GM21737 (cell line): Measurements from ENCODE around the gene RNF157.

Experiments used
- ATAC-seq: cut with Tn5 transposase; IDR thresholded peaks from one replicate; pipeline ENCODE4 v1.9.1; 2021; ENCODE audit warnings: mild to moderate bottlenecking, moderate library complexity; ENCODE audit not compliant: unreplicated experiment

Gene RNF157

DNA sequence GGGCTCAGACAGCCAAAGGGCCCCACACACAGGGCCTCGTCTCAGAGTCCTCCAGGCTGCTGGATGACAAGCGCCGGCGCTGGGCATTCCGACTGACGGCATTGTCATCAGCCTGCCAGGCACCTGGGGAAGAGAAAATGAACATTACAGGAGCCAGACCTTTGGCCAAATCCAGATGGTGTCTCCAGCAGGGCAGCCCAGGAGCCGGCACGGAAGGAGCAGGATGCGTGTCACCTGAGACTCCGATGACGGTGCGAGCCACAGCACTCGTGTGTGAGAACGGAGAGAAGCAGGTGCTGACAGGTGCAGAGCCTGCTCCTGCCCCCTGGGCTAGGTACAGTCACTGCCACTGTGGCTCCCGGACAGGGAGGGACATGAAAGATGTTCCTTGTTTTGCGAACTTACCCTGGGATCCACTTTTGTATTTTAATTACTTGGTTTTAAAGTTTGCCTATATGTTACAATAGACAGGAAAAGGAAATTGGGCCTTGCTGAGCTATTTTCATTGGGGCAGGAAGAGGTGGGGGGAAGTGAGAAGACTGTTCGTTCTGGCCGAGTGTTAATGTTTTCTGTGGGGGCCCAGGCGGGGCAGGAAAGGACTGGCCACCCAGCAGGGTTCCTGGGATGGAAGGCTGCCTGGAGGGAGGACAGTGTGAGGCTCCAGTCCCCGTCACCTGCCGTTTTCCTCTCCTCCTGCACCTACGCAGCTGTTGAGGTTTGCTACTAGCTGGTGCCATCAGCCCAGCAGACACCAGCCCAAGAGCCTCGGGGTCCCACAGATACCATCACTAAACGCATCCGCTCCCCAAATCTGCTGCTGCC lies 94.9 kb downstream of the RNF157 start:
- ATAC-seq = no peak

DNA sequence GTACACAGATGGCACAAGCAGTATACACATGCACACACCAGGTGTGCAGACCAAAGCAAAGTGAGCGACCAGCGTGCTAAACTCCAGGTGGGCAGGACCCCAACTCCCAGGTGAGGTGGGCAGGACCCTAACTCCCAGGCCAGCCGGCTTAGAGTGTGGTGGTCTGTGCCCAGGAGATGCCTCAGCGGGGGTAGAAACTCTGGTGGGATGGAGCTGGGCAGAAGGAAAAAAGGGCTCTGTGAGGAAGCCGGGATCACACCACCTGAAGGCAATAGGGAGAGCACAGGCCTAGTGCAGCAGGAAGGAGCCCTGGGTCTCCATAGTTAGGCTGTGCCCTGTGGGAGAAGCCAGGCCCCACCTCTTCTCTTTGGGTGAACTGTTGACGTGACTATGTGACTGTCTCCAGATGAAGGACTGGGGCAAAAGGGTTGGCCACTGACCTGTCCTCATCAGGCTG lies 97.7 kb downstream of the RNF157 start:
- no peak for ATAC-seq

DNA sequence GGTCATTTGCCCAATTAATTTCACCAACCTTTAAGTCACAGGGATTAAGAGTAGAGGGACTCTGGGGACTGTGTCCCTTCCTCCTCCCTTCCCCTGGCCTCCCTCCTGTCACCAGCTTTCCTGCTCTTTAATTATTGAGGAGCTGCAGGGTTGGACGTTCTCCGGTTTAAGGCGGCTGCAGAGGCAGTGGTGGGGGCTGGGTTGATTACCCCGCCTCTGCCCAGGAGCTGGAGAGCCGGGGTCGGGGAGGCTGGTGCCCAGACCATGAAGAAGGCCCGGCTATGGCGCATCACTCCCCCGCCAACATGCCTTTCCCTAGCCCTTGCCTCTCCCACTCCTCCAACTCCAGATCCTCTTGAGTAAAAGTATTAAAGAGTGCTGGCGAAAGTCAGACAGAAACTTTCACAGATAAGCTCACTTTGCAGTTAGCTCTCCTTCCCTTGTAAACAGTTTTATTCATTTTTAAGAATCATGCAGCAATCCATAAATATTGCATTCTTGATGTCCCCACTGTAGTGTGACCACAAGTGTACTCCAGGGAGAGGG lies 98.2 kb downstream of the RNF157 start:
- ATAC-seq = no peak

DNA sequence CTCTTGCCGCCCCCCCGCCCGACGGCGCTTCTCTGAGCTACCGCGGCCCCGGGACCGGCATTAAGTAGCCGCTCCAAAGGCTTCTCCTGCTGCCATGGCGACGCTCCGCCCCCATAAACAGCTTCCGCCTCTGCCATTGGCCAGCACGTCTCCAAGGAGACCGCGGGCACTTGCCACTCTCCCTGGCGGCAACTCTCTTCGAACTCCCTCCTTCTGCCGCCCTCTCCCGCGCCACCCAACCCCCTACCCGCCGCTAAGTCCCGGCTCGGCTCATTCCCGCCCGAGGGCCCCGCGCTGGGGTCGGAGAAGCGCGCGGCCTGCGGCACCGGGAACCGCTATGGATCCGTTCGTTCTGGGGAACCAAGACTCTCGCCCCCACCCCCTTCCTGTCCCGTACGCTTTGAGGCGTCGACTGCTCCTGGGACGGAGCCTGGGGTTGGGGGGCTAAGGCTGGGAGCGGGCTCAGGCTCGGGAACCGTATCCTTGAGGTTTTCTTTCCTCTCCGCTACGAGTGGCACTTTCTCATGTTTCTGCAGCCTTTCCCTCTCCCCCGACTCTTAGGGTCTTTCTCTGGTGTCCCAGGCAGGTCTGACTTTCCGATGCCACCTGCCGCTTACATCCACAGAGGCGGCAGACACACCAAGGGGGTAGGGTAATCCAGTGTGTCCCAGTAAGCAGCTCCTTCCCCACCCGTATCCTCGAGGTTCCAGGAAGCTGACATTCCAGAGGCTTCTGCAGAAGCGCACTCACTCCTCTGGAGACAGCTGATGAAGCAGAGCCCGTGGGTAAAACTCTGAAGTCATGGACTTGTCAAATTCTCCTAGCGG lies 98.9 kb downstream of the RNF157 start, which contains the start of gene FOXJ1:
FOXJ1 (minus strand) TSS at position 34 of the 827 bp plus-strand sequence. CDS start 850 bp downstream, outside the sequence.
- no peak for ATAC-seq

DNA sequence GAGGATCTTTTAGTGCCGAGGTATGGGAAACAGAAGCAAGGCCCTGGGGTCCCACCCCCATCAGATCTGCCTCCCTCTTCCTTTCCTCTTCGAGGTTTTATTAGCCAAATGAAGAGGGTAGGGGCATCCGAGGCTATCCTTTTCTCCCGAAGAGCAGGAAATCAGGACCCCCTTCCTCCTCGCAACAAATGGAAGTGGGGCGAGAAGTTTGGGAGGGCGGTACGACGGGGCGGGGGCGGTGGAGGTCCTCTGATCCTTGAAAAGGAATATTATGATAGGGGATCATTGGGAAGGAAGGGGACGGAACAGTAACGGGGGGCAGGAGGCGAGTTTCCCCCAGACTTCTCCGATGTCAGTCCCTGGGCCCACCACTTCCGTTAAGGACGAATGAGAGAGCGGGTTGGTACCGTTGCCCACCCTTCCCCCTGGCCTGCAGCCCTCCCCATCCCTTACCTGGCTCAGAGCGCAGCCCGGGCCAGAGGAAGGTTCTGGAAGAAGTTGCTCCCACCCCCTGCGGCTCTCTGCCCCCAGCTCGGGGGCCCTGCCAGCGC lies 99.6 kb downstream of the RNF157 start:
- ATAC-seq = no peak

DNA sequence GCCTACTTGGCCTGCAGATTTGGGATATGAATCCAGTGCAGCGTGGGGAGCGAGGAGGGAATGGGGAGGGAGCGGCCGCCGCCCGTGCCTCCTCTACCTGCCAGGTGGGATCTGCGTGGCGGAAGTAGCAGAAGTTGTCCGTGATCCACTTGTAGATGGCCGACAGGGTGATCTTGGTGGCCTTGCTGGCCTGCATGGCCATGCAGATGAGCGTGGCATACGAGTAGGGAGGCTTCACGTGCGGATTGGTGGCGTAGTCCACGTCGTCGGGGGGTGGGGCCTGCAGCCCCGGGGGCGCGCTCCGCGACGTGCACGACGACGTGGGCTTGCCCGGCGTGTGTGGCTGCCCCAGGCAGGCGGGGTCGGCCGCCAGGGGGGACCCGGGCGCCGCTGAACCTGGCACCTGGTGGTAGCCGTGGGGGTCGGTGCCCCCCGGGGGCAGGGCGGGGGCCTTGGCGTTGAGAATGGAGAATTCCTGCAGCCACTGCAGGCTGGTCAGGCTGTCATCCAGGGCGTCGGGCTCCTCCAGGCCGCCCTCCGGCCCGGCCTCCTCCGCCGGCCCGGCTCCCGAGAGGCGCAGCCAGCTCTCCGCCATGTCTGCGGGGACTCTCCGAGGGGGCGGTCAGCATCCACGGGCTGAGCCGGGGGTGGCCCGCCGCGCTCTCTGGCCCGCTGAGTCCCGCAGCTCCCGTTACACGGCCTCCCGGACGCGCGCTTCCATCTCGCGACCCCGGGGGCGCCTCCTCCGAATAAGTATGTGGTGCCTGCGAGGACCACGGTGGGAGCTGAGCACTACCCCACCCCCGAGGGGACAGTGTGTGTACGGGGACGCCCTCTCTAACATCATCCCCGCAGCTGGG lies 100.3 kb downstream of the RNF157 start:
- ATAC-seq = no peak

DNA sequence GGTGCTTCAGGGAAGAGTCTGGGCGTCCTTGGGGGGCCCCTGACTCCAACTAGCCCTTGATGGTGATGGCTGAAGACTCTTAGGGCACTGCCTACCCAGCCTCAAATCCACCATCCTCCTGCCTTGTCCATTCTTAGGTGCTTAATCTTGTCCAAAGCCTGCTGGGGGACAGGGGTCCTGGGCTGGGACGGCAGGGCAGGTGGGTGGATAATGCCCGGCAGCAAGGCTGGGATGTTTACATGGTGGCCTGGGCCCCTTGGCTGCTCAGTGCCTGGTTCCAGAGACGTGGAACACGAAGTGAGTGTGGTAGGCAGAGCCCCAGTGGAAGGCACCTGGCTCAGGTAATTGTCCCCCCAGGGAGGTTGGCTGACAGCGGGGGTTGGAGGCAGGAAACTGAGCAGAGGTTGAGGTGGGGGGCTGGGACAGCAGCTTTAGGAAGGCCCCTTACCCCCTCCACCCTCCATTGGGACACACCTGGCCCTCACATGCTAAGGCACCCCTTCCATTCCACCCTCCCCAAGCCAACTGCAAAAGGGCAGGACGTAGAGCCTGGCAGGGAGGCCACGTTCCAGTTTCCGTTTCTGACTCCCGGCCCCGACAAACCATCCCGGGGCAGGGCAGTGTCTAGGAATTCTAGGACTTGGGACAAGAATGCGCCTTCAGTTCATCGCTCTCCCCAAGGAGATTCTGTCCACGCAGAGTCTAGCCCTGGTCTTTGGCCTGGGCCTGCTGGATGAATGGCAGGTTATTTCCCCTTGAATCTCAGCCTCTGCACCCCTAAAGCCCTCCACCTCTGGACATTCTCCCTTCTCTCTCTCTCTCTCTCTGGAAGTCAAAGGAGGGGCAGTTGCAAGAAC lies 101.2 kb downstream of the RNF157 start:
- no peak for ATAC-seq

DNA sequence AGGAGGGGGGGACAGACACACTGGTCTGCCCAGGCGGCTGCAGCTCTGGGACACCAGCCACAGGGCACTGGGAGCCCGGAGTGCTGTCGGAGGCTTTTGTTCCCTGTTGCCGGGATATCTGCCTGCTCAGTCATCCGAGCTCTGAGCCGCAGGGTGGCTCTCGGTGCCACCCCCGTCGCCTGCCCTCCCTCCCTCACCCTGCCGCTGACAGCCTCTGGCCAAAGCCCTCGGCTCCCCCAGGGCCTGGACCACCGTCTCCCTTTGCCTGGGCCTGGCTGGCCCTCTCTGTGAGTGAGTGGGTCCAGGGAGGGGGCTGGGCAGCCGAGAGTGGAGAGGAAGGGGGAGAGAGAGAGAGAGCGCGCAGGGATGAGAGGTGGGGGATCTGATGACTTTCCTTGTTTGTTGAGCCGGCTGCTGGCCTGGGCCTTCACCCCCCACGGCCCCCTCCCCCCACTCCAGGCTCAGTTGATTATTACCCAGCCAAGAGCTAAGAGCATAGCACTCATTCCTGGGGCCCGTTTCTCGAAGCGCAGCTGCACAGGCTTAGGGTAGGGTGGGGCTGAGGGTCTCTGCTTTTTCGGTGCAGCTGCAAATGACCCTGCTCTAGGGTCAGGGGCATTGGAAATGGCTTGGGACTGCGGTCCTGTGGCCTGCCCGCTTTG lies 101.9 kb downstream of the RNF157 start:
- ATAC-seq = no peak

DNA sequence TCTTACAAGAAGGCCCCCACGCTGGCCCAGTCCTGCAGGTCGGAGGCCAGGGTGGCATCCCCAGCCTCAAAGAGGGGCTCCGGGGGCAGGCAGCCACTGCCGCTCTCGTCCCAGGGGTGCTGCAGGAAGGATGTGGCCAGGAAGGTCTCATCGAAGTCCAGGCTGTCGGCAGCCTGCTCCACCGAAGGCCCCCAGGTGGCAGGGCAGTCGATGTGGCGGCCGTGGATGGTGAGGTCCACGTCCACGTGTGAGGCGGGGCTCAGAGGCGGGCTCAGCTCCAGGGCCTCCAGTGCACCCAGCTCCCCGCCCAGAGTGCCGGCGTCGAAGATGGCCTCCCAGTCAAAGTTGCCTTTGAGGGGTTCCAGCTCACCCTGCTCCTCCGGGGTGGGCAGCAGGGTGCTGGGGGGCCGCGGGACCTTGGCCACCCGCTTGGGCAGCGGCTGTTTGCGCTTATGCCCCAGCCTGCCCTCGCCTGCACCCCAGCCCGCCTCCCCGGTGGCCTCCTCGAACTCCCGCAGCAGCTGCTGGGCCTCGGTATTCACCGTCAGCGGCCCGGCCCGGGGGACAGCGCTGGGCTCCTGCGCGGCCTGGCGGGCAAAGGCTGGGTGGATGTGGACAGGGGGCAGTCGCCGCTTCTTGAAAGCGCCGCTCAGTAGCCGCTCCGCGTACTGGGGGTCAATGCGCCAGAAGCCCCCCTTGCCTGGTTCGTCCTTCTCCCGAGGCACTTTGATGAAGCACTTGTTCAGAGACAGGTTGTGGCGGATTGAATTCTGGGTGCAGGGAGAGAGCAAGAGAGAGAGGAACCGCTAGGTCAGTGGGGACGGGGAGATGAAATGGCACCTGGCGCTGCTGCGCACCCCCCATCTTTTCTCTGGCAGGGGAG lies 102.7 kb downstream of the RNF157 start:
- no peak for ATAC-seq

DNA sequence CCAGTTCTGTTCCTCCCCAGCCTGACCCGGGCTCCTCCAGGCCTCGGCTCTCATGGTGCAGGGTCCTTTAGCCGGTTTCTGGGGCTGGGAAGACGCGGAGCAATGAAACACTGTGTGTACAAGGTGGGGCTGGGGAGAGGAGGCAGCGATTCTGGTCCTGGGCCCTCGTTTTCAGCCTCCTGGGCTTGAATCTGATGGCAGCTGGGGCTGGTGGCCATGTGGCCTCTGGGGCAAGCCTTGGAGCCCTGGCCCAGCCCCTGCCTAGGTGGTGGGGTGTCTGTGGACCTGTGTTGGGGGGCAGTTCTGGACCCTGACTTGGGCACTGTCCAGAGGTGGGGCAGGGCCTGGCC lies 103.3 kb downstream of the RNF157 start:
- no peak for ATAC-seq

DNA sequence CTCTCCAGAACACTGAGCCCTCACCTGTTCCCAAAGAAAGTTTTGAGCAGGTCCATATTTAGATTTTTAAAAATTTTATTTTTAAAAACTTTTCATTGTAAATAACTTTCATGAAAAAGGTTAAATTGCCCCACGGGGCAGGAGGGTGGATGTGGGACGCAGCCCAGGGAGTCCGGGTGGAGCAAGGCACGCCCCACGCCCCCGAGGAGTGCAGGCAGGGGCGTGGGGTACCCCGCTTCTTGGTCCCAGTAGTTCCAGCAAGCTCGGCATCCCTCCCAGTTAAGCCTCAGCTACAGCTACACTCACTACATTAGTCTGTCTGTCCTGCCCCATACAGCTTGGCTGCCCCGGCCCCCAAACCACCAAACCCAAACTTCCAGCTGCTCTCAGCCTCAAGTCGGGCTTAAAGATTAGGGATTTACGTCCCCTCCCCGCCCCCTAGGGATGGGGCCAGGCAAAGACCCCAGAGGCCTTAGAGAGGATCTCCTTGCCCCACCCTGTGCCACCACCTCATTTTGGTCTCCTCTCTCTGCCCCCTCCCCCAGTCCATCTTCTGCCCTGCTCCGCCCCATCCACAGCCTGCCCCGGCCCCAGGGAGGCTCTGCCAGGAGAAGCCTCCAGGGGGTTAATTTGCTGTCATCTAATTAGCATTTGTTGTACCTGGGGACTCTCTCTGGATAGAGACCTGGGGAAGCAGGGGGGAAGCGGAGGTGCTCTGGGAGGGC lies 103.9 kb downstream of the RNF157 start:
- ATAC-seq = no peak

DNA sequence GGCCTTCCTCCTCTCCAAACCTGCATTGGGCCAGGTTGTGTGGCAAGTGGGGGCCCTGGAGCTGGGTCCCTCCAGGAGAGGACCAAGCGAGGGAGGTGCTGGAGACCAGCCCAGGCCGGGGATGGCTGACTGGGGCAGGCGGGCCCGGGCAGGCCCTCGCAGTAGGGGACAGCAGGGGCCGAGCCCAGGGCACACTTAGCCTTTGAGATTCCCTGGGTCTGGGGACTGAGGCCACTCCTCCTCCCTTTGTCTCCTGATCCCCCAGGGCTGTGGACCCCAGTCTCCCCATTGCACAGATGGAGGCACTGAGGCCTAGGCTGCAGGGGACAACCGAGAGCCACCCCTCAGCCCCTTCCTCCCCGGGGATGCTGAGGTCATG lies 104.5 kb downstream of the RNF157 start:
- no peak for ATAC-seq

DNA sequence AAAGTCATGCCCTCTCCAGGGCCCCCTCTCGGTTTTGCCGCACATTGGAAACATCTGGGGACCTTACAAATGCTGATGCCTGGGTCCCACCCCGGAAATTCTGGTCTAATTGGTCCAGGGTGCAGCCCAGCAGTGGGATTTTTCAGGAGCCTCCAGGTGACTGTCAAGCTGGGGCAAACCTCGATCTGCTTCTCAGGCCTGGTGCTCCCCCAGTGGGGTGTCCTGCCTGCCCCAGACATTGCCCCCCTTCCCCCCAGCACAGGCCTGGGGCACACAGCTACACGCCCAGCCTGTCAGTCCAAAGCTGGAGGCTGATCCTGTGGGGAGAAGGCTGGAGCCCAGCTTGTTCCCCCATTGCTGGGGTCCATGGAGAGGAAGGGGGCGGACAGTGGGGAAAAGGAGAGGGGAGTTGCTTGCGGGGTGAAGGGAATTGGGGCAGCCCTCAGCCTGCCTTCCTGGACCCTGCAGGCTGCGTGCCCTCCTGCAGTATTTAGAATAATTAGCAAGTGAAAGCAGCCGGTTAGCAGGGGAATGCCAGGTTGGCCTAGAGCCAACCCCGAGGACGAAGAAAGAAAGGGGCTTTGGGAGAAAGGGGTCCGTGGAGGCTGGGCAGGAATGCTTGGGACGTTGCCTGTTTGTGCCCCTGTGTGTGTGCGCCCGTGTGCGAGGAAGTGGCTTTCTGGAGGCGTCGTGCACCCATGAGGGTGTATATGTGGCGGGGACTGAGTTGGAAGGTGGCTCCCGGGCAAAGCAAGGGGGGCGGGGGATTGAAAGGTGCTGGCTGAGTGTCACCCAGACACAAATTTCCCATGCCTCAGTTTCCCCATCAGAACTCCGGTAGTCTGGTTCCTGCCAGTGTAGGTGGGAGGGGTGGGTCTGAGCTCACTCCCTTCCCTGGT lies 105.1 kb downstream of the RNF157 start:
- no peak for ATAC-seq

DNA sequence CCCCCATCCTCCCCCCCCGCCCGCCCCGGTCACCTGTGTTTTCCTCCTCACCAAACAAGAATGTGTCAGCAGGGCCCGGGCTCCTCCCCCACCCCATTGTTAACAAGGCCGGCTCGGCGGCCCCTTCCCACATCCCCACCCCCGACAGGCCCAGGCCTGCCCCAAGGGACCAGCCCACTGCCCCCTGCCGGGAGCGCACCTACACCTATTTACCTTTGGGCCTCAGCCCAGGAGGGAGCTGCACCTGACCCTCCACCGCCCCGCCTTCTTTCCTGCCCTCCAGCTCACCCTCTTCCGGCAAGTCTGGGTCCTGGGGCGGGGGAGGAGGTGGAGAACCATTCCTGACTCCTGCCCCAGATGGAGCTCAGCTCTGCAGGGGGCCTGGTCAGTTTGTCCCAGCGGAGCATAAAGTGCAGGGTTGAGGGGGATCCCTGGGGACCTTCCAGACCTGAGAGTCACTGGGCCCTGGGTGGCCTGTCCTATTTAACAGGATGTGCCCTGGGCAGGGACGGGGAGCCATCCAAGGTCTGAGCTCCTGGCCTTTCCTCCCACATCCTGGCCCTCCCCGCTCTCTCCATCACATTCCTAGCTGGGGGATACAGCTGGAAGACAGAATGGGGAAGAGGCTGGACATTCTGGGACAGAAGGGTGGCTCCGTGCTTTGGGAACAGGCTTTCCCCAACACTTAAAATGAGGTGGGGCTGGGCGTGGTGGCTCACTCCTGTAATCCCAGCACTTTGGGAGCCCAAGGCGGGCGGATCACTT lies 107.5 kb downstream of the RNF157 start:
- no peak for ATAC-seq

DNA sequence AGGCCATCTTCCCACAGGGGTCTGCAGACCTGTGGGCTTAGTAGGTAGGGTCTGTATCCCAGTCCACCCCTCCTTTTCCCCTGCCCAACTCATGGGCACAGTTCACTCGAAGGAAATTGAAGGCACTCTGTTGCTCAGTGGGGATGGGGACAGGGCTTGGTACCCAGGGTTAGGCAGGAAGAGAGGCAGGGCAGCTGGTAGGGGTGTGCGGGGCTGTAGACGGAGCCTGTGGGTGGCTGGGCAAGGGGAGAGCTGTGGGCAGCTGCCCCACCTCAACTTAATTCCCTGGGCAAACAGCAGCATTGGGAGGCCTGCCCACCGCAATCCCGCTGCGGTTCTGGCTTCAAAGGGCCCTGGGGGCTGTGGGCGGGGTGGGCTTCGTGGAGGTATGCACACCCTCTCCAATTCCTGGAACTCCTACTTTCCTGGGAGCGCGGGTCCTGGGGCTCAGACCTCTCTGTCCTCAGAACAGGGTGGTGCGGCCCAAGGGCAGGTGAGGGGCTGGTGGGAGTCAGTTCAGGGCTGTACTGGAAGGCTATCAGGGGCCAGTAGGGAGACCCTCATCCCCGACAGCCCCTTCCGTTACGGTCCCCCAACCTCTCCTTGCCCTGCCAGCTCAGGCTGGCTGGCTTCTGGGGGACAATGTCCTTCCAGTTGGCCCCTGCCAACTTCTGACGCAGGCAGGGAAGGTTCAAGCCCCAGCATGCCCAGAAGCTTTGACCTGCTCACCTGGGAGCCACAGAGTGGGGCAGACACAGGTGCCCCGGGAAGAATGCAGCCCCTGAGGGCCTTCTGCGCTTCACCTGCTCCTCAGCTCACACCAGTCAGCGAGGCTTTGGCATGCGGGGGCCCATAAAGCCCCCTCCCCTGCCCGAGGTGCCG lies 108.4 kb downstream of the RNF157 start:
- no peak for ATAC-seq
